Large intestine (tissue), 3 donors: ENCODE results near the gene UNC13D. TPM values are rescaled to one million over a fixed set of nuclear protein-coding genes. Genes with fewer than 3 reads are reported as not detected.

Experiments used
- DNase-seq, 2 donors: peaks; one replicate each; pipeline versions ENCODE4 v3.0.0 to v3.0.0-alpha.2; 2013
- H3K27ac ChIP-seq: one replicate; pipeline ENCODE4 v1.5.1; 2013; ENCODE audit warnings: low read length
- H3K27me3 ChIP-seq: 2 replicates; pipeline ENCODE4 v1.6.1; 2013; ENCODE audit warnings: low read length; ENCODE audit not compliant: control insufficient read depth, insufficient read depth
- H3K36me3 ChIP-seq: 2 replicates; pipeline ENCODE4 v1.6.1; 2013; ENCODE audit warnings: low read length; ENCODE audit not compliant: control insufficient read depth, insufficient read depth
- H3K4me1 ChIP-seq: one replicate; pipeline ENCODE4 v1.6.1; 2013; ENCODE audit warnings: low read length; ENCODE audit not compliant: control insufficient read depth, insufficient read depth
- H3K4me3 ChIP-seq: one replicate; pipeline ENCODE4 v1.5.1; 2013; ENCODE audit warnings: low read length
- H3K9me3 ChIP-seq: one replicate; pipeline ENCODE4 v1.6.1; 2013; ENCODE audit warnings: mild to moderate bottlenecking, low read depth, low read length, moderate library complexity; ENCODE audit not compliant: control insufficient read depth
- whole genome bisulfite sequencing: methylation state at CpG from one replicate; pipeline ENCODE4 v1.1.5; 2013; ENCODE audit warnings: low lambda C conversion rate; ENCODE audit not compliant: insufficient coverage; 5-methylcytosine and 5-hydroxymethylcytosine counted together
- polyA plus RNA-seq: library from polyadenylated mRNA; unstranded; fragments of 120-200 nt; gene quantifications from one replicate; pipeline ENCODE4 v1.2.1, GENCODE V29; 2013

The UNC13D gene
- polyA plus RNA-seq, 1 donor: 55.8 TPM

DNA sequence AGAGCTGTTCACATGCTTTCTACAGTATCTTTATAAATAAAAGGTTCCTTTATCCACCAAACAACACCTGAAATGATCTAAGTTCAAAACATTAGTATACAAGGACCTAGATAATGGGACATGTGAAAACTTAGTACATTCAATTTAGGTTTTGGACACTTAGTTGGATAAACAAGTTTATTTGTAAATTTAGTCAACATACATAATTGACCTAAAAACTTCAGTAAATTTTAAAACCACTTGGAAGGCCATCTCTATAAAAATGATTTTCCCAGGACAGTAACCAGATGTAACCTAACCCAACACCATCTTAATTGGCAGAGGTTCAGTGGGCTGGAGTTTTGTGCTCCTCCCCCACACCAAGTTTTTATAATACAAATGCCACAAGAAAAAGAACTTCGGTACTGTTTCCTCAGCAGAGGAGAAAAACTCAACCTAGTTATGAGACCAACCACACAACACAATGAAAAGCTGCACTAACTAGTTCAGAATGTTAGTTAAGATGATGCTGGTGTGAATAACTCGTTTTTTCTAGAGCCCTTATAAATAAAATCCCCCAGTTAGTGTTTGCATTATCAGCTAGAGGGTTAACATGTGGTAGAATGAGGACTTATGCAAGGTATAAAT lies 66.8 kb downstream of the UNC13D start:
- DNase-seq: peak in 1 of 2 donors; percentile 10
- no peak overlapping the region for H3K27ac ChIP-seq
- WGBS: no CpG with 5 or more reads among the region's 2 CpGs
- H3K4me3 ChIP-seq: peak overlapping the region; percentile 89
- H3K36me3 ChIP-seq: peaks cover 32% of the 10 kb centered on the region
- H3K27me3 ChIP-seq: no peaks in the 10 kb centered on the region
- H3K4me1 ChIP-seq: peaks cover 15% of the 10 kb centered on the region
- no peaks in the 10 kb centered on the region for H3K9me3 ChIP-seq

Other genes starting within 250 kb of the UNC13D start
- gene SMIM5, start 211.0 kb downstream of the UNC13D start, polyA plus RNA-seq: 19.6 TPM
- gene RECQL5, start 177.2 kb downstream of the UNC13D start, polyA plus RNA-seq: 51.9 TPM
- gene SAP30BP, start 177.1 kb downstream of the UNC13D start, polyA plus RNA-seq: 70.7 TPM
- gene ITGB4, start 122.9 kb downstream of the UNC13D start, polyA plus RNA-seq: 48.4 TPM
- gene GALK1, start 79.2 kb downstream of the UNC13D start, polyA plus RNA-seq: 61.0 TPM
- 35.7 TPM for gene UNK, start 59.6 kb downstream of the UNC13D start, polyA plus RNA-seq
- 107 TPM for gene WBP2, start 10.9 kb upstream of the UNC13D start, polyA plus RNA-seq
- 9.8 TPM for gene TRIM47, start 34.2 kb upstream of the UNC13D start, polyA plus RNA-seq
- gene TRIM65, start 52.5 kb upstream of the UNC13D start, polyA plus RNA-seq: 18.7 TPM
- 62.1 TPM for gene MRPL38, start 60.5 kb upstream of the UNC13D start, polyA plus RNA-seq
- 52.1 TPM for gene FBF1, start 96.6 kb upstream of the UNC13D start, polyA plus RNA-seq
- gene ACOX1, start 134.8 kb upstream of the UNC13D start, polyA plus RNA-seq: 64.6 TPM
- 24.5 TPM for gene TEN1, start 134.8 kb upstream of the UNC13D start, polyA plus RNA-seq
- gene CDK3, start 156.5 kb upstream of the UNC13D start, polyA plus RNA-seq: 14.9 TPM
- gene EVPL, start 182.9 kb upstream of the UNC13D start, polyA plus RNA-seq: 63.2 TPM
- gene SRP68, start 228.1 kb upstream of the UNC13D start, polyA plus RNA-seq: 65.2 TPM
- 0.93 TPM for gene GALR2, start 230.4 kb upstream of the UNC13D start, polyA plus RNA-seq
- 23.7 TPM for gene ZACN, start 234.8 kb upstream of the UNC13D start, polyA plus RNA-seq